ENCODE results near the gene PMEL.

The PMEL gene

GRCh38 chr12:55965941-55966407 is at the start of gene PMEL:
TSS of gene PMEL (minus strand) at chr12:55966042. CDS start at chr12:55966011, 31 bp downstream.
- DNase-seq (ENCODE audit: low read depth) = no peak
- TF ChIP-seq CTCF (conservative IDR thresholded peaks at IDR 0.05; ENCODE audit: low read depth, low read length) = no peak
- peak within 1 kb of the TSS; percentile 89 for H3K4me3 ChIP-seq (ENCODE audit: low read length)

DNA sequence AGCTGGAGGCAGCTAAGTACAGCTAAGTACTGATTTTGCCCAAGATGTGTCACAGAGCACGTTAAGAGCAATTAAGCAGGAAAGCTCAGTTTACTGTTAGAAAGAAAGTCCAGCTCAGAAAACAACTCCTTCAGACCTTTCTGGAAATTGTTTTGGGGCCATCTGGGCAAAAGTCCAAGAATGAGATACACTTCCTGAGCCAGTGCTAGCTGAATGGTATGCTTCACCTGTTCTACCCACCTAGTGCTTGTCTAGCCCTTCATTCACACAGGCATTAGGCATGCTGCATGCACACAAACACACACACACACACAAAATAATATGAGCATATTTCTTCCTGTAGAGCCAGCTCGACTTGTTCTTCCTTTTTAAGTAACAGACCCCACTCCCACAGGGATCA is 48.4 kb upstream of the PMEL start:
- DNase-seq (ENCODE audit: low read depth) = no peak
- no peak overlapping the region for H3K4me3 ChIP-seq (ENCODE audit: low read length)
- TF ChIP-seq CTCF (conservative IDR thresholded peaks at IDR 0.05; ENCODE audit: low read depth, low read length) = no peak

DNA sequence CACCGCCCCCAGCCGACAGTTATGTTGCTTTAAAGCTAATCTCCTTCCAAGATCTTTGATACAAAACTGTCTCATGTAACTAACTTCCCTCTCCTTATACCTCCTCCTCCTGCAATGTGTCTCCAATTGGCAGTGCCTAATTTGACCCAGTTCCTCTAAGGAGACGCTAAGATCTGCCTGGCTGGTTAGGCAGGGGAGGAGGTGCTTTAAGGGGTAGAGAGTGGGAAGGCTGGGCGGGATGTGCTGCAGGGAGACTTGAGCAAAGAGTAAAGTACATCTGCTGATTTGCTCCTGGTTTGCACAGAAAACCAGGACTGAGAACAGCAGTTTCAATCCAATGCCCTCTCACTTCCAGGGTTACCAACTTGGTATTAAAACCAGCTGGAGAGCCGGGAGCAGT is 47.6 kb upstream of the PMEL start:
- H3K4me3 ChIP-seq (ENCODE audit: low read length) = no peak overlapping the region
- no peak for TF ChIP-seq CTCF (conservative IDR thresholded peaks at IDR 0.05; ENCODE audit: low read depth, low read length)
- DNase-seq (ENCODE audit: low read depth) = no peak

DNA sequence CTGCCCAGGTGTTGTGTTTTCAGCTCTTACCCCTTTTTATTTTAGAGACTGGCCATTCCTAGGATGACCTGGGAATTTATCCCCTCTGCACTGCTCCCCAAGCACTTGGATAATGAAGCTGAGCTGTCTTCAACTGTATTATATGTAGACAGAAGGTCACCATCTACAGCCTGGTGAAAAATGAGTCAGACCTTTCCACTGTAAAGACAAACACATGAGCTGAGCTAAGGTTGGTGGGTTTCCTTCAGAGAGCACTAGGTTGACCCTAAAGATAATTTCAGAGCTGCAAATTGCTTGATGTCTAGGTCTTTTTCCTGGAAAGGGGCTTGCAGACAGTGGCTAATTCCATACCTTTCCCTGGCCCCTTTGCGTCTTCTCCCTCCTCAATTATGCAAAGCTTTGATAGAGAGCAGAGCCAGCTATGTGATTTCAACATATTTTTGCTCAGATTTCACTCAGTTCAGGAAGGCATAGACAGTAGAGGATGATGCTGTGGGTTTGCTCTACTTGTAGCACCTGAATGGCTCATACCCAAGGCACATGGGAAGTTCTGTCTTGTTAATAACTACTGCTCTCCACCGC is 45.8 kb upstream of the PMEL start:
- DNase-seq (ENCODE audit: low read depth) = no peak
- TF ChIP-seq CTCF (conservative IDR thresholded peaks at IDR 0.05; ENCODE audit: low read depth, low read length) = no peak
- H3K4me3 ChIP-seq (ENCODE audit: low read length) = no peak overlapping the region

DNA sequence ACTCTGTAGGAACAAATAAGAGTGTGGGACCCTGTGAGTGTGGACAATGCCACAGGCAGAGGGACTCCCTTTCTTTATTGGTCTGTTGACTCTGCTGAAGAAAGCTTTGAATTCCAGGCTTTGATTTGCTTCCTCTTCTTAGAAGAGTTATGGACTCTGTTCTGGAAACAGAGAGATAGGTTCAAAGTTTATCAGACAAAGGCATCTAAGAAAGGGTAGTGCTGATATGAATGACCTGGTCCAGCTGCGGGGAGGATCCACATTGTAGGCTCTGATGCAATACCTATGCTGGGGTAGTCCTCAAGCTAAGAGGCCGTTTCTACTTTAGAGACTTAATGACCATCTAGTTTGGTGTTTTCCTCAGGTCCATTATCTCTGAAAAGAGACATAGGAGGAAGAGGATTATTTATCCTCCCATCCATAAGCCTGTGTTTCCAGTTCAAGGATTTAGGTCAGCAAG is 44.3 kb upstream of the PMEL start:
- no peak for TF ChIP-seq CTCF (conservative IDR thresholded peaks at IDR 0.05; ENCODE audit: low read depth, low read length)
- H3K4me3 ChIP-seq (ENCODE audit: low read length) = no peak overlapping the region
- DNase-seq (ENCODE audit: low read depth) = no peak

GRCh38 chr12:56007564-56008559 is 42.0 kb upstream of the PMEL start:
- H3K4me3 ChIP-seq (ENCODE audit: low read length) = peak overlapping the region; percentile 84
- DNase-seq (ENCODE audit: low read depth) = no peak
- TF ChIP-seq CTCF (conservative IDR thresholded peaks at IDR 0.05; ENCODE audit: low read depth, low read length) = no peak

Data from retinal pigment epithelial cell (primary cell).